Ecto neural progenitor cell (in vitro differentiated cells): ENCODE results near the gene STKLD1.

Source experiments
- DNase-seq: peaks from one replicate; pipeline ENCODE4 v3.0.0-alpha.2; 2018; ENCODE audit warnings: low spot score

STKLD1 gene

DNA sequence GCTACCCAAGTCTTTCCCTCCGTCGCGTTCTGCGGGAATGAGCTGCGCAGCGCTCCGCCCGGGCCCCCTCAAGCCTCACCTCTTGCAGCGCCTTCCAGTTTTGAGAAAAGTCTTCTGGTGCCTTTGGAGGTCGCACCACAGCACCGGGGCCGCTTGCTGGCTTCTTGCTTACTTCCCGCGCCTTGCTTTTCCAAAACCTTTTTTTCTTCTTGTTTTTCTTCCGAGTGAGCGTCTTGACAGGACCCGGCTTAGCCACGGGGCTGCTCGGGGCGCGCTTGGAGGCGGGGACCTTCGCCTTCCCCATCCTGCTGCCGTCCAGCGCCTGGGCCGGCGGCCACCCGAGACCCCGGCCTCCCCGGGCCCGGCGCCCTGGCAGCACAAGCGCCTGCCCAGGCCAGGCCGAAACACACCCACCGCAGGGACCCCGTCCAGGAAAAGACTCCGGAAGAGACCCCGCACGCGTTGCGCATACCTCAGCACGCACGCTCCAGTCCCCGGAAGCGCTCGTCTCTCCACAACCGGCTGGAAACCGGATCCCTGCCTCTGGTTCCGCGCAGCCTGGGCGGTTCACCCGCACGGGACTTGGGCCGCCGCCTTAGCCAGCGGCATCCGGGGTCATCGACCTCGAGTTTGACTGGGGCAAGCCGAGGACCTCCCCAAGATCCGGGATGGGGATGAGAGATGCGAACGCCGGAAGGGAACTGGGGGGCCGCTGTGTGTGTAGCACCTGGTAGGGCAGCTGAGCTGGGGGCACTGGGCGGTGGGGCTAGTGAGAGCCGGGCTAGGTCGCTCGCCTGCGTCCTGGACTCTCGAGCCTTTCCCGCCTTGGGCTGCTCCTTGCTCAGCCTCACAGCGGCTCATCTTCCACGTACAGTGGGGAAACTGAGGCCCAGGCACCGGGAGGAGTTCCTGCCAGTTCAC, 41.6 kb downstream of the STKLD1 start, which contains the start of gene REXO4:
Gene REXO4 (minus strand): TSS at position 470 of the 921 bp plus-strand sequence. CDS start 166 bp downstream, at position 304.
- DNase-seq: peak; percentile 96

DNA sequence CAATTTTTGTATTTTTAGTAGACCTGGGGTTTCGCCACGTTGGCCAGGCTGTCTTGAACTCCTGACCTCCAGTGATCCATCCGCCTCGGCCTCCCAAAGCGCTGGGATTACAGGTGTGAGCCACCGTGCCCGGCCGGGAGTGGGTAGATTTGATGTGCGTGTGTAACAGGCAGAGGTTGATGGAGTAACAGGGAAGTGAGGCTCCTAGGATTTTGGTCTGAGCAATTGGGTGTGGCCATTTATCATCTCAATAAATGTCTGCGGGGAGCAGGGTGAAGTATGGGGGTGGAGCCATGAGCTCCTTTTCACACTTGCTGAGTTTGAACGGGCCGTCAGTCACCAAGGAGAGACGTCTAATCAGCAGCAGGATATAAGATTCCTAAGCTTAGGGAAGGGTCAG, 42.8 kb downstream of the STKLD1 start:
- no peak for DNase-seq

- DNase-seq: no peak
These were observed 44.2 kb downstream of the STKLD1 start for GRCh38 chr9:133420392-133420827.

- DNase-seq: no peak
These were observed 45.7 kb downstream of the STKLD1 start, which contains the start of gene ADAMTS13 for GRCh38 chr9:133421615-133422542. Gene ADAMTS13, plus strand, starts transcription at chr9:133422367. Its CDS starts 77 bp downstream, at chr9:133422444.

GRCh38 chr9:133423216-133423615, 47.0 kb downstream of the STKLD1 start:
- DNase-seq: no peak

- no peak for DNase-seq
These were observed 48.0 kb downstream of the STKLD1 start for GRCh38 chr9:133424187-133424586.

DNA sequence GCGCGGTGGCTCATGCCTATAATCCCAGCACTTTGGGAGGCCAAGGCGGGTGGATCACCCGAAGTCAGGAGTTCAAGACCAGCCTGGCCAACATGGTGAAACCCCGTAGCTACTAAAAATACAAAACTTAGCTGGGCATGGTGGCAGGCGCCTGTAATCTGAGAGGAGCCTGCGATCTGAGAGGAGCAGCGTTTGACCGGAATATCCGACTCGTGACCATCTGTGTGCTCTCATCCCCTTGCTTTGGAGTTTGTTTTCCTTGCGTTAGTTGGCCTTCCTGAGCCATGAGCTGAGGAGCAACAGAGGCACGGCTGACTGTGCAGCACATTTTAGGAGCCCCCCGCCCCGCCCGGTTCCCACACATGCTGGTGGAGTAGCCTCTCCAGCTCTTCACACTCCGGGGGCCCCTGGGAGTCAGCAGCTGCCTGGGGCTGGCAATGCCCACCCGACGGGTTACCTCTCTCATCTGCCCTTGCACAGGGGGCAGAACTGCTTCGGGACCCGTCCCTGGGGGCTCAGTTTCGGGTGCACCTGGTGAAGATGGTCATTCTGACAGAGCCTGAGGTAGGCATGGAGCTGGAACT, 49.0 kb downstream of the STKLD1 start:
- DNase-seq: no peak

- no peak for DNase-seq
These were observed 49.8 kb downstream of the STKLD1 start for GRCh38 chr9:133426011-133426410.

DNA sequence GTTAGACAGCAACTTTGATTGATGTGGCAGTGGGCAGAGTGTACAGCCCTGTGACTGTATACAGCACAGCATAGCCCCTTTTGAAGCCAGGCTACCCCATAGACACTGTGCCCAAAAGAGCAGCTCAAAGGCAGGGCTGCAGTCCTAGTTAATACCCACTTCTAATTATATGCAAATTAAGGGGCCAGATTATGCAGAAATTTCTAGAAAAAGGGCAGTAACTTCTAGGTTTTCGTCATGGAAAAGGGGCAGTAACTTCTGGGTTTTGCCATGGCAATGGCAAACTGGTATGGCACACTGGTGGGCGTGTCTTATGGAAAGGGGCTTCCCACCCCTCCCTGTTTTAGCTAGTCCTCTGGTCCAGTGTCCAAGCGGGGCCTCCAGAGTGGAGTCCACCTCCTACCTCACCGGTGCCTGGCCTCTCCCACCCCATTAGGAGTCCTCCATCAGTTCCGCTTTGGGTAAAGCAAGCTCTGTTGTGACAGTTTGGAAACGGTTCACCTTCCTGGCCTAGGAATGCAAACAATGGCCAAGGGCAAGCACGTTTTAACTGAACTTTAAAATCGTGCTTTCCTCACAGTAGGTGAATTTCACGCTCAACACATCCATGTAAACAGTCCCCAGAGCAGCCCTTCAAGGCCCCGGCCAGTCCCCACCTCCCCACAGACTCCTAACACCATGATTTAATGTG, 51.6 kb downstream of the STKLD1 start:
- DNase-seq: no peak

DNA sequence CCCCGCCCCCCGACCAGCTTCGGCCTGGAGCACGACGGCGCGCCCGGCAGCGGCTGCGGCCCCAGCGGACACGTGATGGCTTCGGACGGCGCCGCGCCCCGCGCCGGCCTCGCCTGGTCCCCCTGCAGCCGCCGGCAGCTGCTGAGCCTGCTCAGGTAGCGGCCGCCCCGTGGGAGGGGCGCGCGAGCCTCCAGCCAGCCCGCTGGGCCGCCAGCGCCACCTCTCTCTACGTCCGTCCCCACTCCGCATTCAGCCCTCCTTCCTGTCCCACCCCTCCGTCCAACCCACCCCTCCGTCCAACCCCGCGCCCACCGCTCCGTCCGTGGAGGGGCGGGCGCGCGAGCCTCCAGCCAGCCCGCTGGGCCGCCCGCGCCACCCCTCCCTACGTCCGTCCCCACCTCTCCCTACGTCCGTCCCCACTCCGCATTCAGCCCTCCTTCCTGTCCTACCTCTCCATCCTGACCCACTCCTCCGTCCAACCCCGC, 52.5 kb downstream of the STKLD1 start:
- DNase-seq: peak; percentile 77

DNA sequence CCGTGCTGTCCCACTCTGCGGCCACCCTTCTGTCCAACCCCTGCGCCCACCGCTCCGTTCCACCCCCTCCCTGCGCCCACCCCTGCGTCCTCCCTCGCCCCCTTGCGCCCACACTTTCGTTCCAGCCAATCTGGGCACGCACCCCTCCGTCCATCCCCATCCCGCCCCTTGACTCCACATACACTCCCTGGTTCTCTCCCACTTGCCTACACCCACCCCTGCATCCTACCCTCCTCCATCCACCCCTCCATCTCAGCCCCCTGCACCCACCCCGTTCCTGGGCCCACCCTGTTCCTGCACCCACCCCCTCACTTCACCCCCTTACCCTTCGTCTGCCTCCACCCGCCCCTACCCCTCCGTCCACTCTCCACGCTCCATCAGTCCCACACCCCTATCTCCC, 53.0 kb downstream of the STKLD1 start:
- peak; percentile 60 for DNase-seq

DNA sequence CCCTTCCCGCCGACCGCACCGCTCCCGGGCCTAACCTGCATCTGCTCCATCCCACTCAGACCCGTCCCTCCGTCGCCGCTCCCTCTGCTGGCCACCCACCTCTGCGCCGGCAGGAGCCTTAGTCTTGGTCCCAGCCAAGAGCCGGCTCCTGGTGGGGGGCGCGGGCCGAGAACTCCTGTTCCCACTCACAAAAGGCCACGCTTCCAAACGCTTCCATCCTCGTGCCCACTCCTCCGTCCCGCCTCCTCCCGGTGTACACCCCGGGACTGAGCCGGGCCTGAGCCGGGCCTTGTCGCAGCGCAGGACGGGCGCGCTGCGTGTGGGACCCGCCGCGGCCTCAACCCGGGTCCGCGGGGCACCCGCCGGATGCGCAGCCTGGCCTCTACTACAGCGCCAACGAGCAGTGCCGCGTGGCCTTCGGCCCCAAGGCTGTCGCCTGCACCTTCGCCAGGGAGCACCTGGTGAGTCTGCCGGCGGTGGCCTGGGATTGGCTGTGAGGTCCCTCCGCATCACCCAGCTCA, 53.5 kb downstream of the STKLD1 start:
- peak; percentile 86 for DNase-seq

GRCh38 chr9:133430244-133430643, 54.1 kb downstream of the STKLD1 start:
- no peak for DNase-seq

DNA sequence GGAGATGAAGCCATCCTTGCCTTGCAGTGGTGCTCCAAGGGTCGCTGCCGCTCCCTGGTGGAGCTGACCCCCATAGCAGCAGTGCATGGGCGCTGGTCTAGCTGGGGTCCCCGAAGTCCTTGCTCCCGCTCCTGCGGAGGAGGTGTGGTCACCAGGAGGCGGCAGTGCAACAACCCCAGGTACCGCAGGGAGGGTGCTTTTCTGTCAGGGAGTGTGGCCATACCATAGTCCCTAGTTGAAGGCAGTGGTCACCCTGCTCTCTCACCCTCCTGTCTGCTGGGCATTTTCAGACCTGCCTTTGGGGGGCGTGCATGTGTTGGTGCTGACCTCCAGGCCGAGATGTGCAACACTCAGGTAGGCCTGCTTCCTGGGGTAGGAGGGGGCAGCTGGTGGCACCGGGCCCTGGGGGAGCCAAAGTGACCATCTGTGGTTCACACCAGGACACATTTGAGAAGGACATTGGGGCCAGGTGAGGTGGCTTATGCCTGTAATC, 57.2 kb downstream of the STKLD1 start:
- DNase-seq: no peak

- no peak for DNase-seq
These were observed 60.5 kb downstream of the STKLD1 start for GRCh38 chr9:133436681-133437080.

DNA sequence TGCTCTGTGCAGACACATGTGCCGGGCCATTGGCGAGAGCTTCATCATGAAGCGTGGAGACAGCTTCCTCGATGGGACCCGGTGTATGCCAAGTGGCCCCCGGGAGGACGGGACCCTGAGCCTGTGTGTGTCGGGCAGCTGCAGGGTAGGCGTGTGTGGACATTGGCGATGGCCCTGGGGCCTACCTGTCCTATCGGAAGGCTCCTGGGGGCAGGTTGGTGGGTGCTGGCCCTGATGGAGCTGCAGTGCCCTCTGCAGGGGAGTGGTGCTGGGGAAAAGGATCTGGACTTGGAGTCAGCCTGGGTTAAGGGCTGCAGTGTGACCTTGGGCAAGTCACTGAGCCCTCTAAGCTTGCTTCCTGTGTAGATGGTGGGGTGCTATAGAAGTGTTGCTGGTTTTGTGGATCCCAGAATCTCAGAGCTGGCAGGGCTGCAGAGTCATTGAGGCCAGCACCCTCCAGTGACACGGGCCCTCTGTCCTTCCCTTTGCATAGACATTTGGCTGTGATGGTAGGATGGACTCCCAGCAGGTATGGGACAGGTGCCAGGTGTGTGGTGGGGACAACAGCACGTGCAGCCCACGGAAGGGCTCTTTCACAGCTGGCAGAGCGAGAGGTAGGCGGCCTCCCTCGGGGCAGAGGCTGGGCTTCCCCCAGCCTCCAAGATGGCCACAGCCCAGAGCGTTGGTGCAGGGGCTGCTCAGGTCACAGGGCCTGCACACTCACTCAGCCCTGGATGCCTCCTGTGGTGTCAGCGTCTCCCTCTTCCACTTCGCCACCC, 61.8 kb downstream of the STKLD1 start:
- DNase-seq: no peak

GRCh38 chr9:133439337-133439736, 63.2 kb downstream of the STKLD1 start:
- DNase-seq: no peak

DNA sequence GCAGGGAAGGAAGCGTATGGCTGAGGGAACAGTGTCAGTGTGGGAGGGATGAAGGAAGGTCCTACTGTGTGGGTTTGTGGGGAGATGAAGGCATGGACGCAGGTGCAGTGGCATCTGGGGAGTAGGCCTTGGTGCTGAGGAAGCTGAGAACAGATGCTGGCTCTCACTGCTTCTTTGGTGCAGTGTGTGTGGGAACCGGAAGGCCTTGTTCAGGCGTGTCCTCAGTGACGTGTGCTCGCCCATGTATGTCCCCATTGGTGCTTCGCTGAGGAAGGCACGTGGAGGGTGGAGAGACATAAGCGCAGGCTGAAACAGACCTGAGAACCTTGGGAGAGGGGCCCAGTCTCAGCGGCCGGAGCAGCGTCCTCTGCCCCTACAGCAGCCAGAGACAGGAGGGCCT, 64.7 kb downstream of the STKLD1 start:
- DNase-seq: no peak

DNA sequence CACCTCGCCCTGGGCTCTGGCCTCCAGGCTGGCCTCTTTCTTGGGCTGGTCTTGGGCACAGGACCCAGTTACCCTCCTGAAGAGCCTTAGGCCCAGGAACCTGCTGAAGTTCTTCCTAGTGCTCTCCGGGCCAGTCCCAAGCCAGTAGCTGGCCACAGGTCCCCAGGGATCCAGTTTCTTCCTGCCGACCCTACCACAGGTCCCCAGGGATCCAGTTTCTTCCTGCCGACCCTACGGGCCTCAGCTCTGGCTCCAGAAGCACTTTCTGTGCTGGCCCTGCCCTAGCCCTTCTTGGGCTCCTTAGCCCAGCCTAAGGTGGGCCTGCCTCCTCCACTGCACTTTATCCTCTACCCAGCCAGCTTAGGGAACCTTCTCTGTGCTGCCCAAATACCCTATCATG, 65.4 kb downstream of the STKLD1 start:
- no peak for DNase-seq

- DNase-seq: no peak
These were observed 67.1 kb downstream of the STKLD1 start for GRCh38 chr9:133443248-133443647.
